HL-60/S4 (cell line): ENCODE data around the gene SPP2.

Experiments used
- in situ Hi-C: fragments of 300-500 bp; cut with MboI; formaldehyde crosslinking; loops from 2 replicates; pipeline ENCODE4 v1.14.3; 2022; ENCODE audit warnings: low sequenced_read_pairs

SPP2 gene

GRCh38 chr2:234033885-234034284 is 16.6 kb upstream of the SPP2 start:
- in situ Hi-C loops, result no loop called here

DNA sequence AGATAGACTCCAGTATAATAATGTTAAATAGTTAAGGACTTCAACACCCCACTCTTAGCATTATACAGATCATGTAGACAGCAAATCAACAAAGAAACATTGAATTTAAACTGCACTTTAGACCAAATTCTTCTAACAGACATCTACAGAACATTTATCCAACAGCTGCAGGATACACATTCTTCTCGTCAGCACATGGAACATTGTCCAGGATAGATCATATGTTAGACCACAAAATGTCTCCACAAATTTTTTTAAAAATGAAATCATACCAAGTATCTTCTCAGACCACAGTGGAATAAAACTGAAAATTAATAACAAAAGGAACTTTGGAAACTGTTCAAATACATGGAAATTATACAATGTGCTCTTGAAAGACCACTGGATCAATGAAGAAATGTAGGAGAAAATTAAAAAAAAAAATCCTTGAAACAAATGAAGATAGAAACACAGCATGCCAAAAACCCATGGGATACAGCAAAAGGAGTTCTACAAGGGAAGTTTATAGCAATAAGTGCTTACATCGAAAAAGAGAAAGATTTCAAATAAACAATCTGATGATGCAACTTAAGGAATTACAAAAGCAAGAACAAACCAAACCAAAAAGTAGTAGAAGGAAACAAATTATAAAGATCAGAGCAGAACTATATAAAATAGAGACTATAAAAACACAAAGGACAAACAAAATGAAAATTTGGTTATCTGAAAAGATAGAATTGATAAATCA is 12.3 kb upstream of the SPP2 start:
- in situ Hi-C loops, result no loop called here

DNA sequence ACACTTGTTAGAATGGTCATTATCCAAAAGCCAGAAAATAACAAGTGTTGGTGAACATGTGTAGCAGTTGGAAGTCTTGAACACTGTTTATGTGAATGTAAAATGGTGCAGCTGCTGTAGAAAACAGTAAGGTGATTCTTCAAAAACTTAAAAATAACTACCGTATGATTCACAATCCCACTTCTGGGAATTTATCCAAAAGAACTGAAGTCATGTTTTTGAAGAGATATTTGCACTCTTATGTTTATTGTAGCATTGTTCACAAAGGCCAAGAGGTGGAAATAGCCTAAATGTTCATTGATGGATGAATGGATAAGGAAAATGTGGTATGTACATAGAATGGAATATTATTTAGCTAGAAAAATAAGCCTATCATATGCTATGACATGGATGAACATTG is 6.3 kb upstream of the SPP2 start:
- in situ Hi-C loops, result no loop called here

- in situ Hi-C loops, result no loop called here
These were observed 4.0 kb upstream of the SPP2 start for GRCh38 chr2:234046521-234046920.

- in situ Hi-C loops, result no loop called here
These were observed 3.1 kb upstream of the SPP2 start for GRCh38 chr2:234047361-234047760.

GRCh38 chr2:234048049-234048448 is 2.5 kb upstream of the SPP2 start:
- in situ Hi-C loops, result no loop called here

- in situ Hi-C loops, result no loop called here
These were observed 1.0 kb downstream of the SPP2 start for GRCh38 chr2:234051374-234052070.

- in situ Hi-C loops, result no loop called here
These were observed 8.4 kb downstream of the SPP2 start for GRCh38 chr2:234058881-234059280.

DNA sequence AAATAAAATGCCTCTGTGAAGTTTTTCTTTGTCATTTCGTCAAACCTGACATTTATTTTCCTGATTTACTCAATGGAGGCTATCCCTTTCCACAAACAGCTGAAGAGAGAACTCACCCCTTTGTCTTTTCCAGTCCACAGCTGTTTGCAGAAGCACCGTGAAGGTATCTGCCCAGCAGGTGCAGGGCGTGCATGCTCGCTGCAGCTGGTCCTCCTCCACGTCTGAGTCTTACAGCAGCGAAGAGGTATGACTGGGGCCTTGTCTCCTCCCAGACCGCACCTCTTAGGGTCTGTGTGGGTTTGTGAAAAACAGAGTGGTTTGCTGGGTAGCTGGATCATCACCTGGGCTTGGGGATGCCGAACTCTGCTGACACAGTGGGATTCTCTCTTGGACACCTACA is 9.7 kb downstream of the SPP2 start:
- in situ Hi-C loops, result no loop called here

DNA sequence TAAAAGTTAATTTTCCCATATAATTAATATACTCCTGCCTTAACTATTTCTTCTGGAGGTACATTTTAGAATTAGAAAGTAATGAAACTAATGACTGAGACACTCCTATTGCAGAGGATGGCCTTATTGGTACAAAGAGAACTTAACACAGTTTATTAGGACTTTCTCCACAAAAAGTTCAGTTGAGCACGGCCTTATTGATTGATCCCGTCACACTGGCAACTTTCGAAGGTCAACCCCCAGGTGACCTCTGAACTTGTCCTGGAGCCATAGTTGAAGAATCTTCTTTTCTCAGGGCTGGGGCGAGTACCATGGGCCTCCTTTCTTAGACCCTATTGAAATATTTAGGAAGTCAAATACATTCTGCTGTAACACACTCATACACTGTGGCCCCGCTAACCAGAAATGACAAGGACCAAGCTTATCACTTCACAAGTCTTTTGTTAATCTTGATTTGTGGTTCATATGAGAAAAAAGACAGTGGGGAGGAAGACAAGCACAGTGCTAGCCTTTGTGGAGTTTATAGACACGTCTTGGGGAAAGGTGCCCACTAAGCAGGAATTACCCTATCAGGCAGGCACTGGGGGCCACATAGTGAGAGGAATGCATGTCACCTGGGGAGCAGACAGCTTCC is 11.2 kb downstream of the SPP2 start:
- in situ Hi-C loops, result no loop called here

DNA sequence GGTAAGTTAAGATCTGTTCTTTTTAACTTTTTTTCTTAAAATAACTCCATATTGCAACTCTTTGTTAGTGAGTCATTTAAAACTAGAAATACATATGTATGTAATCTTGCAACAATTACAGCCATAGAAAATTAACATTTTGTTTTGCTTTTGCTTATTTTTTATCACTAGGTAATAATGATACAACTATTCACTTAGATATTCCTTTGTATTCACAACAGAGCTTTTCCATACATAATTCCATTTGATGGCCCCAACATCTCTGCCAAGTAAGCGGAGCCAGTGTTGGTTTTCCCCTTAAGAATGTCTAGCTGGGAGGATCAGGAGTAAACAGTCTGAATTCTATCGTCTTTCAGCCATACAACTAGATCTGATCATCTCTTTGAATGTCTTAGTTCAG is 16.1 kb downstream of the SPP2 start:
- in situ Hi-C loops, result no loop called here

DNA sequence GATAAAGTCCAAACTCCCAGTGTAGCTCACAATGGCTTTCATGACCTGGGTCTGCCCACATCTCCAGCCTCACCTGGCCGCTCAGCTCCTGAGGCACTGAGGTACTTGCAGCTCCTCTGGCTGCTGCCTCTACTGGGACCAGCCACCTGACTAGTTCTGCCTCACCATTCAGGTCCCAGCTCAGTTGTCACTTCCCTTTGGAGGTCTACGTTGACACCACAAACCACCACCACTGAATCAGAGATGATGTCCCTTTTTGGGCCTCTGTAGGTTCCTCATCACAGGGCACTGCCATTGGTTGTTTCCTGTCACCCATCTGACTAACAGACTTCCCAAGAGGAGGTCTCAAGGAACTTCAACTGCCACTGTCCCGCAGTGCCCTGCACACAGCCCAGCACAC is 21.2 kb downstream of the SPP2 start:
- in situ Hi-C loops, result no loop called here

- in situ Hi-C loops, result no loop called here
These were observed 22.0 kb downstream of the SPP2 start for GRCh38 chr2:234072454-234072853.

DNA sequence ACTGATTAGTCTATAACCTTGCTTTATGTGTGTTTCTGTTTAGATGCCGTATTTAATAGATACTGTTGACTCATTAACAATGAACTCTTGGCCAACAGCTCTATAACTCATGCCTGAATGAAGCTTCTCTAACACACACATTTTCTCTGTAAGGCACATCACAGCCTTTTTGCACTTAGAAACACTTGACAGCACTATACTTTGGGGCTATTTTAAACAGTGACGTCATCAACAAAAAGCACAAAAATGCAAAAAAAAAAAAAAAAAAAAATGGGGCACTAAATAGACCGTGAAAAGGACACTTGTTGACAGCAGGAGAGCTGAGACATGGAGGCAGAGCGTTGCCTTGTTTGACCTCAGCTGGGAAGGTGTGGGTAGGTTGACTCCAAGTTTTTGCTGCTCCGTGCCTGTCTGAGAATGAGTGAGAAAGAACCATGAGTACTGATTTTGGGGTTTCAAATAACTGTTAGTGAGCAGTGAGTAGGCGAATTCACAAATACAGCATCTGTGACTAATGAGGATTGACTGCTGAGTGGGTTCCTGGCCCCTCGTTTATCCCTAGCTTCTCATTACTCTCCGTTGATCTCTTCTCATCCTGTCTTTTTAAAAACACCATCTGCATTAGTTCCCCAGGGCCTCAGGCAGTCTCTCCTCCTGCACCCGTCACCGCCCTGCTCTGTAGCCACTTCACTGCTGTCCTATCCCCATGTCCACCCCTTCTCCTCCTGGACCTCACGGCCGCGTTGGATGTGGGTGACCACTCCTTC is 24.4 kb downstream of the SPP2 start:
- in situ Hi-C loops, result no loop called here

DNA sequence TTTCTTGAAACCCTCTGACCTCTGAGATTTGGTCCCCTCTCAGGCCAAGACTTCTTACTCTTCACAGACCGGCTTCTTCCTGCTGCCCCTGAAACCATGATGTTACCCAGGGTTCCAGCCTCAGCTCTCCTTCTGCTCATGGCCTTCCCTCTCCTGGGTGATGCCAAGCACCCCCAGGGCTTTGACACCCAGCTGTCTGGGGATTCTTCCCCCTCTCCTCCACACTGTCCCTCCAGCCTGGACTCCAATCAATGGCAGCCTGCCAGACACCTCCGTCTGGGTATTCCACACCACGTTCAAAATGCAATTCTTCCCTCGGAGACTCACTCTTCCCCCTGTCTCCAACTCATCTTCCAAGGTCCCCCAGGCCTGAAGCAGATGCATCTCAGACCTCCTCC is 25.0 kb downstream of the SPP2 start:
- in situ Hi-C loops, result no loop called here

DNA sequence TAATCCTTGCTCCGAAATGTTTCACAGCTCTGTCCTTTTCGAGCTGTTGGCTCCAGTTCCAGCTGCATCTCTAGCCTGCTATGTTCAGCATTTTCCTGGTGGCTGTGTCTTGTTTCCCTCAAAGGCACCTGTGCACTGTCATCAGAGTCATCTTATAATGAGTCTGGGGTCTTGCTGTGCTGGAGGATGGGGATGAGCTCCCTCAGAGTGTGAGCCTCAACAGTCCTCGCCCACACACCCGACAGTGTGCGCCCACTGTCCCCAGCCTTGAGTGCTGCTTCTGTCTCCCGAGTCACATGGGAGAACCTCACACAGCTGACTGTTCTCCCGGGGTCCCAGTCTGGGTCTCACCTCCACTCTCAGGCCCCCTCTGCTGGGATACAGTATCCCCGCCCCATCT is 25.4 kb downstream of the SPP2 start:
- in situ Hi-C loops, result no loop called here

- in situ Hi-C loops, result no loop called here
These were observed 25.9 kb downstream of the SPP2 start for GRCh38 chr2:234076451-234076850.

DNA sequence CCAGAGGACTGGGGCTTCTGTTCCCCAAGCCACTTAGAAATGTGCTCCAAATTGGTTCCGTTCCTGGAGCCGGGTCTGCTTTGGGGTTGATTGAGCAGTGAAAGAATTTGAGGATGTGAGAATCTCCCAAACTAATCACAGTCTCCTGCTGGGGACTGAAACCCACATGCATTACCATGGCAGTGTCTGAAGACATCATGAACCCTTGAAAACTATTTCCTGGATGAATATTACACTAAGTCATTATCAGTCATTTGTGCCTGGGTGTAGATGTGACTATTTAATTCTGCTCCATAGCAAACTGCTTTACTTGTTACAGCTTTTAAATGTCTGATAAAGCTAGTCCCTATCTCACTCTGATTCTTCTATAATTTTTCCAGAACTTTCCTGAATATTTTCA is 27.6 kb downstream of the SPP2 start:
- in situ Hi-C loops, result no loop called here

GRCh38 chr2:234081970-234082822 is 31.7 kb downstream of the SPP2 start:
- in situ Hi-C loops, result no loop called here

GRCh38 chr2:234083572-234084348 is 33.3 kb downstream of the SPP2 start:
- in situ Hi-C loops, result no loop called here
